GM23248 (cell line): ENCODE results near the gene IGFALS. TPM values are rescaled to one million over a fixed set of nuclear protein-coding genes. Genes with fewer than 3 reads are reported as not detected.

Experiments
- DNase-seq: peaks from one replicate; pipeline ENCODE4 v3.0.0-alpha.2; 2015
- H2AFZ ChIP-seq: fragments of 200-600 bp; sonication (generic); 2 replicates; pipeline ENCODE4 v1.6.1; 2016; ENCODE audit warnings: antibody characterized with exemption
- H3F3A ChIP-seq: fragments of 200-600 bp; sonication (generic); 2 replicates; pipeline ENCODE4 v1.6.1; 2016; ENCODE audit warnings: mild to moderate bottlenecking, antibody characterized with exemption, mixed run types; ENCODE audit not compliant: insufficient read depth
- H3K27ac ChIP-seq: fragments of 200-600 bp; sonication (generic); 2 replicates; pipeline ENCODE4 v1.5.1; 2016; ENCODE audit warnings: mild to moderate bottlenecking
- H3K27me3 ChIP-seq: fragments of 200-600 bp; sonication (generic); replicated peaks from 2 replicates; pipeline ENCODE4 v1.6.1; 2016; ENCODE audit warnings: mild to moderate bottlenecking; ENCODE audit not compliant: insufficient read depth
- H3K36me3 ChIP-seq: fragments of 200-600 bp; sonication (generic); 2 replicates; pipeline ENCODE4 v1.6.1; 2016; ENCODE audit warnings: low read depth, mild to moderate bottlenecking
- H3K4me1 ChIP-seq: fragments of 200-600 bp; sonication (generic); 2 replicates; pipeline ENCODE4 v1.6.1; 2016; ENCODE audit warnings: mild to moderate bottlenecking; ENCODE audit not compliant: insufficient read depth
- H3K4me2 ChIP-seq: fragments of 200-600 bp; sonication (generic); one replicate; pipeline ENCODE4 v1.6.1; 2016; ENCODE audit warnings: mild to moderate bottlenecking; ENCODE audit not compliant: unreplicated experiment
- H3K4me3 ChIP-seq: fragments of 200-600 bp; sonication (generic); 2 replicates; pipeline ENCODE4 v1.5.1; 2016; ENCODE audit warnings: mild to moderate bottlenecking
- H3K79me2 ChIP-seq: fragments of 200-600 bp; sonication (generic); 2 replicates; pipeline ENCODE4 v1.6.1; 2016; ENCODE audit warnings: mild to moderate bottlenecking; ENCODE audit not compliant: insufficient read depth
- H3K9ac ChIP-seq: fragments of 200-600 bp; sonication (generic); 2 replicates; pipeline ENCODE4 v1.6.1; 2016; ENCODE audit warnings: mild to moderate bottlenecking
- H3K9me2 ChIP-seq: fragments of 200-600 bp; sonication (generic); 2 replicates; pipeline ENCODE4 v1.6.1; 2016; ENCODE audit warnings: mixed run types, mild to moderate bottlenecking, moderate library complexity; ENCODE audit not compliant: insufficient read depth
- H3K9me3 ChIP-seq: fragments of 200-600 bp; sonication (generic); one replicate; pipeline ENCODE4 v1.6.1; 2017; ENCODE audit warnings: low read depth
- H4K20me1 ChIP-seq: fragments of 200-600 bp; sonication (generic); 2 replicates; pipeline ENCODE4 v1.6.0; 2016; ENCODE audit not compliant: insufficient read depth
- EZH2 ChIP-seq: fragments of 200-600 bp; sonication (generic); IDR thresholded peaks from 2 replicates; pipeline ENCODE4 v1.6.1; 2018; ENCODE audit warnings: antibody characterized with exemption, mild to moderate bottlenecking; ENCODE audit not compliant: insufficient read depth, poor library complexity, severe bottlenecking
- EZH2phosphoT487 ChIP-seq: fragments of 200-600 bp; sonication (generic); IDR thresholded peaks from 2 replicates; pipeline ENCODE4 v1.6.1; 2018; ENCODE audit warnings: antibody characterized with exemption, moderate library complexity, mild to moderate bottlenecking, low read depth; ENCODE audit not compliant: insufficient read depth
- WGBS, 2 experiments: methylation state at CpG; one replicate each; pipeline ENCODE4 v1.1.6; 2015 to 2017; ENCODE audit warnings: low lambda C conversion rate in 2 of 2, low coverage in 1 of 2; ENCODE audit errors: missing lambda C conversion rate in 2 of 2; 5-methylcytosine and 5-hydroxymethylcytosine counted together
- in situ Hi-C: fragments of 300-500 bp; cut with MboI; formaldehyde crosslinking; loops from 2 replicates; pipeline ENCODE4 v1.15.0; 2020
- polyA plus RNA-seq: library from polyadenylated mRNA; unstranded; fragments of >200 nt; fragmentation: Nextera tagmentation; extraction: Ambion mirVana; gene quantifications from 2 replicates; pipeline ENCODE4 v1.2.1, GENCODE V29; 2016
- total RNA-seq: library from RNA; depleted of rRNA; stranded (reverse); fragments of >200 nt; shearing (Covaris generic); gene quantifications from 2 replicates; pipeline ENCODE4 v1.2.3, GENCODE V29; 2014

The IGFALS gene
- total and polyA plus RNA-seq, 2 experiments from 2014 or later, result not detected

GRCh38 chr16:1831186-1832075, 37.9 kb upstream of the IGFALS start:
- no peak for TF ChIP-seq EZH2
- TF ChIP-seq EZH2phosphoT487, result no peak
- no peak overlapping the region for H3K9ac ChIP-seq
- peaks cover 8% of the 10 kb centered on the region; the same call in 1 of the 2 replicates for H3F3A ChIP-seq
- H3K27me3 ChIP-seq, result no peaks in the 10 kb centered on the region
- no peaks in the 10 kb centered on the region for H3K9me3 ChIP-seq
- no peak overlapping the region for H3K4me2 ChIP-seq
- 0 out of 2 replicates have a peak, but pooled peaks cover 7% of the 10 kb centered on the region for H3K36me3 ChIP-seq
- H3K4me1 ChIP-seq, result peaks cover 17% of the 10 kb centered on the region
- in situ Hi-C loops, result no loop called here
- H3K27ac ChIP-seq, result no peak overlapping the region
- peaks cover 31% of the 10 kb centered on the region for H3K79me2 ChIP-seq
- no peaks in the 10 kb centered on the region for H3K9me2 ChIP-seq
- no peak overlapping the region for H2AFZ ChIP-seq
- WGBS, 2 experiments, result 79 to 84% methylated on average over 18 to 19 of the region's 19 CpGs
- H3K4me3 ChIP-seq, result no peak overlapping the region
- no peak for DNase-seq
- H4K20me1 ChIP-seq, result no peaks in the 10 kb centered on the region

GRCh38 chr16:1830213-1830612, 36.7 kb upstream of the IGFALS start:
- Histone ChIP-seq H4K20me1 (no peaks in the 10 kb centered on the region), H3K4me1 (peaks cover 17% of the 10 kb centered on the region), H3K36me3 (0 out of 2 replicates have a peak, but pooled peaks cover 7% of the 10 kb centered on the region), H3K4me2 (no peak overlapping the region), H3K27ac (no peak overlapping the region), H3K27me3 (no peaks in the 10 kb centered on the region), H3K9ac (no peak overlapping the region), H2AFZ (no peak overlapping the region), H3K4me3 (no peak overlapping the region), H3K79me2 (peaks cover 37% of the 10 kb centered on the region), H3K9me3 (no peaks in the 10 kb centered on the region), H3F3A (peaks cover 8% of the 10 kb centered on the region; the same call in 1 of the 2 replicates), H3K9me2 (no peaks in the 10 kb centered on the region)
- in situ Hi-C loops, result no loop called here
- 41 to 45% methylated on average over 3 of the region's 3 CpGs for WGBS, 2 experiments
- no peak for TF ChIP-seq EZH2
- TF ChIP-seq EZH2phosphoT487, result no peak
- DNase-seq, result peak; percentile 5

- peak overlapping the region; percentile 97 for H3K4me3 ChIP-seq
- no peaks in the 10 kb centered on the region for H3K9me3 ChIP-seq
- in situ Hi-C loops, result no loop called here
- H3K36me3 ChIP-seq, result 0 out of 2 replicates have a peak, but pooled peaks cover 7% of the 10 kb centered on the region
- H3K9me2 ChIP-seq, result no peaks in the 10 kb centered on the region
- no peak overlapping the region for H3K27ac ChIP-seq
- H3K9ac ChIP-seq, result peak overlapping the region; percentile 86
- H3K4me1 ChIP-seq, result peaks cover 17% of the 10 kb centered on the region
- DNase-seq, result no peak
- peaks cover 8% of the 10 kb centered on the region; the same call in 1 of the 2 replicates for H3F3A ChIP-seq
- no peaks in the 10 kb centered on the region for H4K20me1 ChIP-seq
- peak overlapping the region; percentile 100 for H3K4me2 ChIP-seq
- no peak for TF ChIP-seq EZH2
- no peak for TF ChIP-seq EZH2phosphoT487
- peaks cover 51% of the 10 kb centered on the region for H3K79me2 ChIP-seq
- no peak overlapping the region for H2AFZ ChIP-seq
- WGBS, 2 experiments, result 76 to 82% methylated on average over 11 of the region's 11 CpGs
- H3K27me3 ChIP-seq, result no peaks in the 10 kb centered on the region
These were observed 35.3 kb upstream of the IGFALS start for GRCh38 chr16:1828645-1829410.

- peak within 1 kb of the TSS; percentile 86 for H3K9ac ChIP-seq
These were observed 33.4 kb upstream of the IGFALS start, which contains the start of the genes FAHD1 and HAGH for GRCh38 chr16:1826691-1827573. Gene FAHD1 (plus strand): TSS chr16:1827206. CDS start chr16:1827239, 33 bp downstream. Gene HAGH (minus strand): TSS chr16:1826825. CDS start chr16:1826787, 38 bp downstream.

More at GRCh38 chr16:1826691-1827573, 33.4 kb upstream of the IGFALS start, which contains the start of the genes FAHD1 and HAGH:
- Histone ChIP-seq H3K4me2 (peak within 1 kb of the TSS; percentile 100), H3F3A (peaks cover 8% of the 10 kb centered on the region; the same call in 1 of the 2 replicates), H3K4me1 (peaks cover 17% of the 10 kb centered on the region), H4K20me1 (no peaks in the 10 kb centered on the region), H3K27me3 (no peaks in the 10 kb centered on the region), H3K79me2 (peaks cover 57% of the 10 kb centered on the region), H3K36me3 (0 out of 2 replicates have a peak, but pooled peaks cover 7% of the 10 kb centered on the region), H3K4me3 (peak within 1 kb of the TSS; percentile 97), H3K9me2 (no peaks in the 10 kb centered on the region), H3K27ac (peak within 1 kb of the TSS; percentile 56), H2AFZ (peak within 1 kb of the TSS; percentile 83), H3K9me3 (no peaks in the 10 kb centered on the region)
- no peak for TF ChIP-seq EZH2phosphoT487
- TF ChIP-seq EZH2, result no peak
- 0 to 2% methylated on average over 82 to 89 of the region's 104 CpGs for WGBS, 2 experiments
- in situ Hi-C loops, result no loop called here
- peak; percentile 97 for DNase-seq
